ENCODE results near the gene C9orf153. TPM values are rescaled to one million over a fixed set of nuclear protein-coding genes. Genes with fewer than 3 reads are reported as not detected.
"Not testable (repeated sequence)": the region's sequence is repeated elsewhere in the genome, so short reads cannot be mapped to it uniquely, and the experiment has no call there.

The C9orf153 gene
- total RNA-seq, 1 donor from 2014 or later: 0.51 TPM

GRCh38 chr9:86300701-86301100 is 41.2 kb upstream of the C9orf153 start:
- H3K4me1 Mint-ChIP-seq: peaks cover 17% of the 10 kb centered on the region
- TF ChIP-seq CTCF (IDR thresholded peaks at IDR 0.05; ENCODE audit: unreplicated experiment): no peak
- no peak for DNase-seq (ENCODE audit: low spot score in 2 of 2, unreplicated experiment in 2 of 2)
- no peak overlapping the region for H3K27ac Mint-ChIP-seq
- H3K4me3 Mint-ChIP-seq: no peak overlapping the region
- no peaks in the 10 kb centered on the region for H3K9me3 Mint-ChIP-seq
- H3K27me3 Mint-ChIP-seq (ENCODE audit: low read depth): no peaks in the 10 kb centered on the region
- H3K36me3 Mint-ChIP-seq: peaks cover 34% of the 10 kb centered on the region

GRCh38 chr9:86298873-86299272 is 39.4 kb upstream of the C9orf153 start:
- no peak for TF ChIP-seq CTCF (IDR thresholded peaks at IDR 0.05; ENCODE audit: unreplicated experiment)
- H3K9me3 Mint-ChIP-seq: no peaks in the 10 kb centered on the region
- no peak for DNase-seq (ENCODE audit: low spot score in 2 of 2, unreplicated experiment in 2 of 2)
- no peaks in the 10 kb centered on the region for H3K27me3 Mint-ChIP-seq (ENCODE audit: low read depth)
- H3K36me3 Mint-ChIP-seq: peaks cover 35% of the 10 kb centered on the region
- no peak overlapping the region for H3K4me3 Mint-ChIP-seq
- H3K4me1 Mint-ChIP-seq: peaks cover 6% of the 10 kb centered on the region
- no peak overlapping the region for H3K27ac Mint-ChIP-seq

- not testable (repeated sequence) for DNase-seq (ENCODE audit: low spot score in 2 of 2, unreplicated experiment in 2 of 2); H3K27me3 Mint-ChIP-seq (ENCODE audit: low read depth); H3K27ac Mint-ChIP-seq; H3K4me3 Mint-ChIP-seq; H3K9me3 Mint-ChIP-seq; H3K36me3 Mint-ChIP-seq; H3K4me1 Mint-ChIP-seq
These were observed 30.9 kb upstream of the C9orf153 start for GRCh38 chr9:86290341-86290740.

GRCh38 chr9:86288499-86289198 is 29.2 kb upstream of the C9orf153 start:
- no peaks in the 10 kb centered on the region for H3K27me3 Mint-ChIP-seq (ENCODE audit: low read depth)
- H3K27ac Mint-ChIP-seq: no peak overlapping the region
- no peak overlapping the region for H3K4me3 Mint-ChIP-seq
- no peaks in the 10 kb centered on the region for H3K4me1 Mint-ChIP-seq
- TF ChIP-seq CTCF (IDR thresholded peaks at IDR 0.05; ENCODE audit: unreplicated experiment): no peak
- H3K9me3 Mint-ChIP-seq: no peaks in the 10 kb centered on the region
- DNase-seq (ENCODE audit: low spot score in 2 of 2, unreplicated experiment in 2 of 2): no peak
- H3K36me3 Mint-ChIP-seq: peaks cover 4% of the 10 kb centered on the region

GRCh38 chr9:86287013-86287412 is 27.6 kb upstream of the C9orf153 start:
- Mint-ChIP-seq H3K4me3 (no peak overlapping the region), H3K36me3 (peaks cover 1% of the 10 kb centered on the region), H3K4me1 (no peaks in the 10 kb centered on the region), H3K27me3 (ENCODE audit: low read depth) (no peaks in the 10 kb centered on the region), H3K27ac (peak overlapping the region; percentile 19), H3K9me3 (no peaks in the 10 kb centered on the region)
- DNase-seq (ENCODE audit: low spot score in 2 of 2, unreplicated experiment in 2 of 2): no peak
- TF ChIP-seq CTCF (IDR thresholded peaks at IDR 0.05; ENCODE audit: unreplicated experiment): no peak

- TF ChIP-seq CTCF (IDR thresholded peaks at IDR 0.05; ENCODE audit: unreplicated experiment): no peak
- peaks cover 3% of the 10 kb centered on the region for H3K4me1 Mint-ChIP-seq
- no peak for DNase-seq (ENCODE audit: low spot score in 2 of 2, unreplicated experiment in 2 of 2)
- H3K27ac Mint-ChIP-seq: no peak overlapping the region
- H3K4me3 Mint-ChIP-seq: no peak overlapping the region
- H3K27me3 Mint-ChIP-seq (ENCODE audit: low read depth): no peaks in the 10 kb centered on the region
- H3K36me3 Mint-ChIP-seq: peaks cover 1% of the 10 kb centered on the region
- no peaks in the 10 kb centered on the region for H3K9me3 Mint-ChIP-seq
These were observed 26.8 kb upstream of the C9orf153 start for GRCh38 chr9:86286278-86286677.
